GM12878 (cell line): ENCODE measurements around the gene DCC. TPM values are rescaled to one million over a fixed set of nuclear protein-coding genes. Genes with fewer than 3 reads are reported as not detected.

ENCODE experiments used
- ATAC-seq: fragments of 200-7000 bp; cut with Tn5 transposase; 3 replicates; pipeline ENCODE4 v1.9.1; 2020; ENCODE audit warnings: mild to moderate bottlenecking, moderate library complexity
- BruUV-seq: library from RNA; stranded (reverse); fragments of 400-500 nt; replicated peaks from 2 replicates; lab custom pipeline; 2021; lab: Mats Ljungman, UMichigan
- CTCF ChIA-PET: fragments of 300-600 bp; sonication (Branson Sonifier 250); formaldehyde crosslinking; extraction: SDS; loops from one replicate; lab custom pipeline; 2021; ENCODE audit warnings: inconsistent platforms; lab: Yijun Ruan, JAX
- POLR2A ChIA-PET: fragments of 350-600 bp; formaldehyde crosslinking; extraction: SDS; loops from one replicate; lab custom pipeline; 2021; ENCODE audit warnings: inconsistent platforms; lab: Charles Lee
- RAD21 ChIA-PET: fragments of 300-600 bp; sonication (Branson Sonifier 250); formaldehyde crosslinking; loops from one replicate; lab custom pipeline; 2023; ENCODE audit warnings: antibody characterized with exemption; ENCODE audit not compliant: unreplicated experiment; lab: Charles Lee
- SMC1A ChIA-PET: fragments of 300-600 bp; sonication (Branson Sonifier 250); formaldehyde crosslinking; loops from one replicate; lab custom pipeline; 2023; ENCODE audit not compliant: unreplicated experiment, uncharacterized antibody; lab: Charles Lee
- DNase-seq: peaks from one replicate; pipeline ENCODE4 v3.0.0-alpha.2; 2011; ENCODE audit warnings: low read depth, low spot score
- FAIRE-seq: peaks from 3 replicates; lab custom pipeline; 2011; peaks lifted over from hg19 to GRCh38; lab: Jason Lieb, UNC
- H2AFZ ChIP-seq: 2 replicates; pipeline ENCODE4 v1.6.0; 2011; ENCODE audit warnings: low read depth, low read length, control low read depth; ENCODE audit not compliant: control insufficient read depth
- H3K27ac ChIP-seq: 2 replicates; pipeline ENCODE4 v1.5.1; 2011; ENCODE audit warnings: control low read depth; ENCODE audit not compliant: control insufficient read depth, insufficient read depth
- H3K27me3 ChIP-seq, 2 experiments: replicated peaks in 1 of 2; 2 replicates each; pipeline versions ENCODE4 v1.6.0 to v1.6.1; 2011; ENCODE audit warnings: low read length in 1 of 2; ENCODE audit not compliant: control insufficient read depth in 2 of 2, insufficient read depth in 2 of 2
- H3K36me3 ChIP-seq, 2 experiments: 2 replicates each; pipeline ENCODE4 v1.5.1; 2011; ENCODE audit warnings: low read length in 1 of 2; ENCODE audit not compliant: control insufficient read depth in 2 of 2, insufficient read depth in 2 of 2
- H3K4me1 ChIP-seq: 2 replicates; pipeline ENCODE4 v1.6.1; 2011; ENCODE audit warnings: mild to moderate bottlenecking, low read length, moderate library complexity, mixed read lengths; ENCODE audit not compliant: control insufficient read depth, insufficient read depth
- H3K4me2 ChIP-seq: 2 replicates; pipeline ENCODE4 v1.6.0; 2011; ENCODE audit warnings: control low read depth; ENCODE audit not compliant: control insufficient read depth, insufficient read depth
- H3K4me3 ChIP-seq: fragments of 200-600 bp; sonication (generic); 2 replicates; pipeline ENCODE4 v1.5.1; 2016
- H3K79me2 ChIP-seq: 2 replicates; pipeline ENCODE4 v1.6.0; 2011; ENCODE audit warnings: low read length; ENCODE audit not compliant: control insufficient read depth, insufficient read depth
- H3K9ac ChIP-seq: 2 replicates; pipeline ENCODE4 v1.8.0; 2011; ENCODE audit warnings: low read length, control low read depth, mixed read lengths; ENCODE audit not compliant: control insufficient read depth, insufficient read depth
- H3K9me3 ChIP-seq: replicated peaks from 3 replicates; pipeline ENCODE4 v1.5.1; 2011; ENCODE audit warnings: mild to moderate bottlenecking, low read length; ENCODE audit not compliant: control insufficient read depth, insufficient read depth
- H4K20me1 ChIP-seq: 2 replicates; pipeline ENCODE4 v1.6.0; 2011; ENCODE audit not compliant: control insufficient read depth, insufficient read depth
- BCL11A ChIP-seq: IDR thresholded peaks from 2 replicates; pipeline ENCODE4 v1.6.1; 2011; ENCODE audit warnings: low read depth, low read length
- CBX3 ChIP-seq: fragments of 200-600 bp; sonication (generic); IDR thresholded peaks from 2 replicates; pipeline ENCODE4 v1.6.1; 2016; ENCODE audit warnings: low read depth, borderline replicate concordance
- EP300 ChIP-seq, 2 experiments: fragments of 150-350 bp in 1 of 2; IDR thresholded peaks; 2 replicates each; pipeline ENCODE4 v1.6.1; 2011 to 2012; ENCODE audit warnings: low read depth in 2 of 2, low read length in 2 of 2, borderline replicate concordance in 1 of 2, improper control_type of control experiment in 1 of 2, inconsistent platforms in 1 of 2; ENCODE audit not compliant: control insufficient read depth in 1 of 2
- KAT2A ChIP-seq: conservative IDR thresholded peaks from 2 replicates; pipeline ENCODE4 v1.6.1; 2011; ENCODE audit warnings: low read depth, low read length; ENCODE audit not compliant: control insufficient read depth
- MYB ChIP-seq: fragments of 150-350 bp; IDR thresholded peaks from 2 replicates; pipeline ENCODE4 v1.6.1; 2014; ENCODE audit warnings: mild to moderate bottlenecking, low read depth, low read length, borderline replicate concordance
- NFYB ChIP-seq: IDR thresholded peaks from 2 replicates; pipeline ENCODE4 v1.6.1; 2011; ENCODE audit warnings: low read depth, mild to moderate bottlenecking, low read length, improper control_type of control experiment, moderate library complexity; ENCODE audit not compliant: insufficient read depth
- NR2C2 ChIP-seq: IDR thresholded peaks from 2 replicates; pipeline ENCODE4 v1.6.1; 2011; ENCODE audit warnings: borderline replicate concordance, low read depth; ENCODE audit not compliant: control insufficient read depth, insufficient read length
- NR2F1 ChIP-seq: fragments of 450-650 bp; conservative IDR thresholded peaks from 2 replicates; pipeline ENCODE4 v1.6.1; 2017; ENCODE audit warnings: mild to moderate bottlenecking
- RB1 ChIP-seq: fragments of 450-650 bp; formaldehyde crosslinking; IDR thresholded peaks from 2 replicates; pipeline ENCODE4 v1.6.1; 2017; ENCODE audit warnings: mild to moderate bottlenecking, borderline replicate concordance
- SMAD1 ChIP-seq: fragments of 450-650 bp; IDR thresholded peaks from 2 replicates; pipeline ENCODE4 v1.6.1; 2018; ENCODE audit warnings: mild to moderate bottlenecking, low read depth; ENCODE audit not compliant: partially characterized antibody
- STAT3 ChIP-seq: IDR thresholded peaks from 2 replicates; pipeline ENCODE4 v1.6.1; 2011; ENCODE audit warnings: low read depth, low read length, improper control_type of control experiment
- SUPT20H ChIP-seq: IDR thresholded peaks from 2 replicates; pipeline ENCODE4 v1.6.1; 2011; ENCODE audit warnings: low read depth, mild to moderate bottlenecking, low read length, moderate library complexity, borderline replicate concordance; ENCODE audit not compliant: control insufficient read depth
- ZNF207 ChIP-seq: fragments of 450-650 bp; IDR thresholded peaks from 2 replicates; pipeline ENCODE4 v1.6.1; 2014; ENCODE audit warnings: antibody characterized with exemption, mild to moderate bottlenecking, borderline replicate concordance
- ZZZ3 ChIP-seq: IDR thresholded peaks from 2 replicates; pipeline ENCODE4 v1.6.1; 2011; ENCODE audit warnings: low read depth; ENCODE audit not compliant: control insufficient read depth, insufficient read length
- WGBS: methylation state at CpG from one replicate; pipeline ENCODE4 v1.1.6; 2016; ENCODE audit warnings: low lambda C conversion rate; ENCODE audit not compliant: insufficient replicate concordance, insufficient coverage; ENCODE audit errors: missing lambda C conversion rate; 5-methylcytosine and 5-hydroxymethylcytosine counted together
- in situ Hi-C: fragments of 300-500 bp; cut with MboI; formaldehyde crosslinking; loops from 9 replicates; pipeline ENCODE4 v1.14.3; 2018; ENCODE audit warnings: mixed read lengths
- intact Hi-C: fragments of 100-400 bp; cut with micrococcal nuclease; formaldehyde crosslinking; loops from one replicate; pipeline ENCODE4 v1.14.2; 2022; ENCODE audit not compliant: unreplicated experiment
- polyA plus RNA-seq, 11 experiments: library from polyadenylated mRNA; depleted of rRNA in 4 of 11; unstranded in 6 of 11; stranded (reverse) in 5 of 11; fragments of >200 nt; fragmentation: Nextera tagmentation in 4 of 11; fragmentation: Illumina TruSeq in 1 of 11; extraction: Ambion mirVana in 4 of 11; extraction: Trizol in 1 of 11; gene quantifications; 1 replicate in 1 of 11; 2 replicates in 10 of 11; pipeline versions ENCODE4 v1.2.1 to v1.2.3, GENCODE V29; 2011 to 2016; ENCODE audit warnings: inconsistent platforms in 2 of 11, missing spikeins in 2 of 11, low read depth in 1 of 11
- total RNA-seq, 4 experiments: library from RNA; depleted of rRNA in 3 of 4; stranded (reverse); fragments of >200 nt in 3 of 4; fragmentation: Illumina TruSeq in 1 of 4; extraction: Trizol in 1 of 4; gene quantifications; 2 replicates each; pipeline versions ENCODE4 v1.2.1 to v1.2.3, GENCODE V29; 2013 to 2021
- TF ChIP-seq, protein P1 (sequence below): fragments of 450-650 bp; IDR thresholded peaks from 2 replicates; pipeline ENCODE4 v1.6.1; 2017; ENCODE audit warnings: borderline replicate concordance
- TF ChIP-seq, protein P2 (sequence below): IDR thresholded peaks from 2 replicates; pipeline ENCODE4 v1.6.1; 2012; ENCODE audit warnings: mild to moderate bottlenecking, low read depth, low read length
- TF ChIP-seq, protein P3 (sequence below): fragments of 150-350 bp; IDR thresholded peaks from 2 replicates; pipeline ENCODE4 v1.6.1; 2014; ENCODE audit warnings: mild to moderate bottlenecking, low read depth, low read length

Gene DCC
- total and polyA plus RNA-seq, 10 of the 15 experiments (the other 5 are each of a cell fraction or from before 2014, with no cell fraction given) = 0.01 TPM; not detected in 9

DNA sequence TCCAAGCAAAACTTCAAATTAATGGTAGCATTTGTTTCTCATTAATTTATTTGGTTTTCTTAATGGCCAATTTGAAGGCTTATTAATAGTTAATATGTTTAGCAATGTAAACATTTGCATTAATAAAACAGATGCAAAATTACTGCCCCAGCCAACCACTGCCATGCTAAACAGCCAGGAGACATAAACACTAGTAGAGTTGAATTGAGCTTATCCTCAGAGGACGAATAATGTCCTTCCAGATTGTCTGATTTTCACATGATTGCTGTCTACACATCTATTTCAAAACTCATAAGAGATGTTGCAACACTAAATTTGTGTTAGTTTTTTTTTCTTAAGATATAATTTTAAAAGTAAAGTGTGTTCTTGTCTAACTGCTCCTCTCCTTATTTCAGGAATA is 128.5 kb downstream of the DCC start:
- no peaks in the 10 kb centered on the region for H3K9me3 ChIP-seq
- RAD21 ChIA-PET = no interaction called here
- H2AFZ ChIP-seq = no peak overlapping the region
- no peak overlapping the region for H3K4me3 ChIP-seq
- H3K27ac ChIP-seq = no peak overlapping the region
- in situ Hi-C loops = no loop called here
- SMC1A ChIA-PET = no interaction called here
- POLR2A ChIA-PET = no interaction called here
- H3K4me1 ChIP-seq = no peaks in the 10 kb centered on the region
- no peak for FAIRE-seq
- no peak for ATAC-seq
- TF ChIP-seq CBX3 (no peak), EP300 (IDR thresholded peaks at IDR 0.05; ENCODE audit: borderline replicate concordance in 1 of 2, control insufficient read depth in 1 of 2, low read depth in 2 of 2, low read length in 2 of 2) (no peak), SUPT20H (no peak), ZZZ3 (no peak), NFYB (no peak), RB1 (no peak), SMAD1 (no peak), STAT3 (no peak), MYB (no peak), BCL11A (no peak), ZNF207 (no peak), NR2C2 (no peak), KAT2A (no peak), NR2F1 (no peak)
- TF ChIP-seq, protein P1, sequence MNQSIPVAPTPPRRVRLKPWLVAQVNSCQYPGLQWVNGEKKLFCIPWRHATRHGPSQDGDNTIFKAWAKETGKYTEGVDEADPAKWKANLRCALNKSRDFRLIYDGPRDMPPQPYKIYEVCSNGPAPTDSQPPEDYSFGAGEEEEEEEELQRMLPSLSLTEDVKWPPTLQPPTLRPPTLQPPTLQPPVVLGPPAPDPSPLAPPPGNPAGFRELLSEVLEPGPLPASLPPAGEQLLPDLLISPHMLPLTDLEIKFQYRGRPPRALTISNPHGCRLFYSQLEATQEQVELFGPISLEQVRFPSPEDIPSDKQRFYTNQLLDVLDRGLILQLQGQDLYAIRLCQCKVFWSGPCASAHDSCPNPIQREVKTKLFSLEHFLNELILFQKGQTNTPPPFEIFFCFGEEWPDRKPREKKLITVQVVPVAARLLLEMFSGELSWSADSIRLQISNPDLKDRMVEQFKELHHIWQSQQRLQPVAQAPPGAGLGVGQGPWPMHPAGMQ = no peak
- TF ChIP-seq, protein P2, sequence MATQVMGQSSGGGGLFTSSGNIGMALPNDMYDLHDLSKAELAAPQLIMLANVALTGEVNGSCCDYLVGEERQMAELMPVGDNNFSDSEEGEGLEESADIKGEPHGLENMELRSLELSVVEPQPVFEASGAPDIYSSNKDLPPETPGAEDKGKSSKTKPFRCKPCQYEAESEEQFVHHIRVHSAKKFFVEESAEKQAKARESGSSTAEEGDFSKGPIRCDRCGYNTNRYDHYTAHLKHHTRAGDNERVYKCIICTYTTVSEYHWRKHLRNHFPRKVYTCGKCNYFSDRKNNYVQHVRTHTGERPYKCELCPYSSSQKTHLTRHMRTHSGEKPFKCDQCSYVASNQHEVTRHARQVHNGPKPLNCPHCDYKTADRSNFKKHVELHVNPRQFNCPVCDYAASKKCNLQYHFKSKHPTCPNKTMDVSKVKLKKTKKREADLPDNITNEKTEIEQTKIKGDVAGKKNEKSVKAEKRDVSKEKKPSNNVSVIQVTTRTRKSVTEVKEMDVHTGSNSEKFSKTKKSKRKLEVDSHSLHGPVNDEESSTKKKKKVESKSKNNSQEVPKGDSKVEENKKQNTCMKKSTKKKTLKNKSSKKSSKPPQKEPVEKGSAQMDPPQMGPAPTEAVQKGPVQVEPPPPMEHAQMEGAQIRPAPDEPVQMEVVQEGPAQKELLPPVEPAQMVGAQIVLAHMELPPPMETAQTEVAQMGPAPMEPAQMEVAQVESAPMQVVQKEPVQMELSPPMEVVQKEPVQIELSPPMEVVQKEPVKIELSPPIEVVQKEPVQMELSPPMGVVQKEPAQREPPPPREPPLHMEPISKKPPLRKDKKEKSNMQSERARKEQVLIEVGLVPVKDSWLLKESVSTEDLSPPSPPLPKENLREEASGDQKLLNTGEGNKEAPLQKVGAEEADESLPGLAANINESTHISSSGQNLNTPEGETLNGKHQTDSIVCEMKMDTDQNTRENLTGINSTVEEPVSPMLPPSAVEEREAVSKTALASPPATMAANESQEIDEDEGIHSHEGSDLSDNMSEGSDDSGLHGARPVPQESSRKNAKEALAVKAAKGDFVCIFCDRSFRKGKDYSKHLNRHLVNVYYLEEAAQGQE = no peak
- TF ChIP-seq, protein P3, sequence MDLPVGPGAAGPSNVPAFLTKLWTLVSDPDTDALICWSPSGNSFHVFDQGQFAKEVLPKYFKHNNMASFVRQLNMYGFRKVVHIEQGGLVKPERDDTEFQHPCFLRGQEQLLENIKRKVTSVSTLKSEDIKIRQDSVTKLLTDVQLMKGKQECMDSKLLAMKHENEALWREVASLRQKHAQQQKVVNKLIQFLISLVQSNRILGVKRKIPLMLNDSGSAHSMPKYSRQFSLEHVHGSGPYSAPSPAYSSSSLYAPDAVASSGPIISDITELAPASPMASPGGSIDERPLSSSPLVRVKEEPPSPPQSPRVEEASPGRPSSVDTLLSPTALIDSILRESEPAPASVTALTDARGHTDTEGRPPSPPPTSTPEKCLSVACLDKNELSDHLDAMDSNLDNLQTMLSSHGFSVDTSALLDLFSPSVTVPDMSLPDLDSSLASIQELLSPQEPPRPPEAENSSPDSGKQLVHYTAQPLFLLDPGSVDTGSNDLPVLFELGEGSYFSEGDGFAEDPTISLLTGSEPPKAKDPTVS = no peak
- TF ChIP-seq, all 136 proteins: peak for 0
- no peak for DNase-seq
- intact Hi-C loops = no loop called here
- 0% methylated on average over 1 of the region's 1 CpG for WGBS
- CTCF ChIA-PET = no interaction called here
- BruUV-seq = no TSS peak
- Histone ChIP-seq H4K20me1 (no peaks in the 10 kb centered on the region), H3K4me2 (no peak overlapping the region), H3K9ac (no peak overlapping the region), H3K36me3 (no peaks in the 10 kb centered on the region), H3K79me2 (no peaks in the 10 kb centered on the region), H3K27me3 (no peaks in the 10 kb centered on the region)
